ENCODE measurements around the gene TUBB8B. TPM values are rescaled to one million over a fixed set of nuclear protein-coding genes. Genes with fewer than 3 reads are reported as not detected.
"Not testable (repeated sequence)": the region's sequence is repeated elsewhere in the genome, so short reads cannot be mapped to it uniquely, and the experiment has no call there.

Gene TUBB8B
- total and polyA plus RNA-seq, 2 experiments from 2014 or later, result 0.47 TPM; not detected in 1

GRCh38 chr18:89124-89523, 39.7 kb upstream of the TUBB8B start:
- H4K20me1 ChIP-seq (ENCODE audit: insufficient read depth, poor library complexity, severe bottlenecking); H3K4me2 ChIP-seq; H3K9me3 ChIP-seq (ENCODE audit: low read depth); H3K27me3 ChIP-seq; H3K4me3 ChIP-seq; H3K79me2 ChIP-seq; DNase-seq (ENCODE audit: low spot score); H3K4me1 ChIP-seq (ENCODE audit: insufficient read depth); H3K9me2 ChIP-seq (replicated peaks; ENCODE audit: insufficient read depth); H3K36me3 ChIP-seq (replicated peaks; ENCODE audit: insufficient read depth, low read depth); H2AFZ ChIP-seq: not testable (repeated sequence)
- peak overlapping the region; percentile 89 for H3K27ac ChIP-seq
- 87% methylated on average over 6 of the region's 6 CpGs for WGBS (ENCODE audit: low lambda C conversion rate, missing lambda C conversion rate)

- WGBS (ENCODE audit: low lambda C conversion rate, missing lambda C conversion rate), result 89% methylated on average over 10 of the region's 12 CpGs
- H4K20me1 ChIP-seq (ENCODE audit: insufficient read depth, poor library complexity, severe bottlenecking); DNase-seq (ENCODE audit: low spot score); H3K4me2 ChIP-seq; H3K4me1 ChIP-seq (ENCODE audit: insufficient read depth); H2AFZ ChIP-seq; H3K79me2 ChIP-seq; H3K9me3 ChIP-seq (ENCODE audit: low read depth); H3K27ac ChIP-seq; H3K36me3 ChIP-seq (replicated peaks; ENCODE audit: insufficient read depth, low read depth); H3K4me3 ChIP-seq; H3K27me3 ChIP-seq; H3K9me2 ChIP-seq (replicated peaks; ENCODE audit: insufficient read depth): not testable (repeated sequence)
Measured at GRCh38 chr18:84801-85200, 35.4 kb upstream of the TUBB8B start.

- H3K4me1 ChIP-seq (ENCODE audit: insufficient read depth); H2AFZ ChIP-seq; H3K27ac ChIP-seq; H3K4me2 ChIP-seq; H3K27me3 ChIP-seq; H3K9me3 ChIP-seq (ENCODE audit: low read depth); H4K20me1 ChIP-seq (ENCODE audit: insufficient read depth, poor library complexity, severe bottlenecking); H3K36me3 ChIP-seq (replicated peaks; ENCODE audit: insufficient read depth, low read depth); DNase-seq (ENCODE audit: low spot score); H3K4me3 ChIP-seq; H3K9me2 ChIP-seq (replicated peaks; ENCODE audit: insufficient read depth); H3K79me2 ChIP-seq: not testable (repeated sequence)
- WGBS (ENCODE audit: low lambda C conversion rate, missing lambda C conversion rate), result 86% methylated on average over 11 of the region's 11 CpGs
Measured at GRCh38 chr18:82626-83209, 33.3 kb upstream of the TUBB8B start.

GRCh38 chr18:80881-81280, 31.5 kb upstream of the TUBB8B start:
- not testable (repeated sequence) for H4K20me1 ChIP-seq (ENCODE audit: insufficient read depth, poor library complexity, severe bottlenecking); H3K9me3 ChIP-seq (ENCODE audit: low read depth); H3K27me3 ChIP-seq; DNase-seq (ENCODE audit: low spot score); H3K9me2 ChIP-seq (replicated peaks; ENCODE audit: insufficient read depth); H2AFZ ChIP-seq; H3K27ac ChIP-seq; H3K4me1 ChIP-seq (ENCODE audit: insufficient read depth); H3K36me3 ChIP-seq (replicated peaks; ENCODE audit: insufficient read depth, low read depth); H3K4me3 ChIP-seq; H3K79me2 ChIP-seq; H3K4me2 ChIP-seq
- WGBS (ENCODE audit: low lambda C conversion rate, missing lambda C conversion rate), result 100% methylated on average over 1 of the region's 2 CpGs

- H3K36me3 ChIP-seq (replicated peaks; ENCODE audit: insufficient read depth, low read depth); H3K9me3 ChIP-seq (ENCODE audit: low read depth); H3K4me3 ChIP-seq; H3K4me2 ChIP-seq; DNase-seq (ENCODE audit: low spot score); H3K27me3 ChIP-seq; H3K79me2 ChIP-seq; H3K9me2 ChIP-seq (replicated peaks; ENCODE audit: insufficient read depth); H3K4me1 ChIP-seq (ENCODE audit: insufficient read depth); H4K20me1 ChIP-seq (ENCODE audit: insufficient read depth, poor library complexity, severe bottlenecking); H3K27ac ChIP-seq; H2AFZ ChIP-seq: not testable (repeated sequence)
- 82% methylated on average over 6 of the region's 6 CpGs for WGBS (ENCODE audit: low lambda C conversion rate, missing lambda C conversion rate)
Measured at GRCh38 chr18:80202-80601, 30.8 kb upstream of the TUBB8B start.

GRCh38 chr18:75525-76160, 26.2 kb upstream of the TUBB8B start:
- H3K4me3 ChIP-seq; H2AFZ ChIP-seq; H3K79me2 ChIP-seq; H3K27ac ChIP-seq; DNase-seq (ENCODE audit: low spot score); H3K9me2 ChIP-seq (replicated peaks; ENCODE audit: insufficient read depth); H3K27me3 ChIP-seq; H3K36me3 ChIP-seq (replicated peaks; ENCODE audit: insufficient read depth, low read depth); H4K20me1 ChIP-seq (ENCODE audit: insufficient read depth, poor library complexity, severe bottlenecking); H3K4me1 ChIP-seq (ENCODE audit: insufficient read depth); H3K4me2 ChIP-seq; H3K9me3 ChIP-seq (ENCODE audit: low read depth): not testable (repeated sequence)
- 97% methylated on average over 54 of the region's 57 CpGs for WGBS (ENCODE audit: low lambda C conversion rate, missing lambda C conversion rate)

- not testable (repeated sequence) for H3K4me3 ChIP-seq; H2AFZ ChIP-seq; H3K79me2 ChIP-seq; H4K20me1 ChIP-seq (ENCODE audit: insufficient read depth, poor library complexity, severe bottlenecking); DNase-seq (ENCODE audit: low spot score); H3K27ac ChIP-seq; H3K9me3 ChIP-seq (ENCODE audit: low read depth); H3K4me1 ChIP-seq (ENCODE audit: insufficient read depth); H3K4me2 ChIP-seq; H3K9me2 ChIP-seq (replicated peaks; ENCODE audit: insufficient read depth); H3K27me3 ChIP-seq; H3K36me3 ChIP-seq (replicated peaks; ENCODE audit: insufficient read depth, low read depth)
- WGBS (ENCODE audit: low lambda C conversion rate, missing lambda C conversion rate), result 79% methylated on average over 24 of the region's 48 CpGs
Measured at GRCh38 chr18:73181-73777, 23.9 kb upstream of the TUBB8B start.

- H3K4me3 ChIP-seq; DNase-seq (ENCODE audit: low spot score): not testable (repeated sequence)
- 68% methylated on average over 9 of the region's 9 CpGs for WGBS (ENCODE audit: low lambda C conversion rate, missing lambda C conversion rate)
Measured at GRCh38 chr18:67701-68100, 18.3 kb upstream of the TUBB8B start.

GRCh38 chr18:64279-64678, 14.9 kb upstream of the TUBB8B start:
- H4K20me1 ChIP-seq (ENCODE audit: insufficient read depth, poor library complexity, severe bottlenecking); DNase-seq (ENCODE audit: low spot score); H3K9me3 ChIP-seq (ENCODE audit: low read depth); H3K27ac ChIP-seq; H3K27me3 ChIP-seq; H3K79me2 ChIP-seq; H3K36me3 ChIP-seq (replicated peaks; ENCODE audit: insufficient read depth, low read depth); H3K4me2 ChIP-seq; H3K9me2 ChIP-seq (replicated peaks; ENCODE audit: insufficient read depth); H2AFZ ChIP-seq; H3K4me1 ChIP-seq (ENCODE audit: insufficient read depth); H3K4me3 ChIP-seq: not testable (repeated sequence)
- 95% methylated on average over 5 of the region's 5 CpGs for WGBS (ENCODE audit: low lambda C conversion rate, missing lambda C conversion rate)

More at GRCh38 chr18:67701-68100, 18.3 kb upstream of the TUBB8B start:
- not testable (repeated sequence) for H4K20me1 ChIP-seq (ENCODE audit: insufficient read depth, poor library complexity, severe bottlenecking); H3K27me3 ChIP-seq; H2AFZ ChIP-seq; H3K9me2 ChIP-seq (replicated peaks; ENCODE audit: insufficient read depth); H3K27ac ChIP-seq; H3K9me3 ChIP-seq (ENCODE audit: low read depth); H3K79me2 ChIP-seq; H3K4me1 ChIP-seq (ENCODE audit: insufficient read depth); H3K36me3 ChIP-seq (replicated peaks; ENCODE audit: insufficient read depth, low read depth); H3K4me2 ChIP-seq
